GM12878 (cell line): ENCODE data around the gene C5orf52. TPM values are rescaled to one million over a fixed set of nuclear protein-coding genes. Genes with fewer than 3 reads are reported as not detected.

Source experiments
- ASH2L ChIP-seq: fragments of 300-600, 200-600 bp; sonication (generic); IDR thresholded peaks from 2 replicates; pipeline ENCODE4 v1.6.1; 2017; ENCODE audit warnings: low read depth, mild to moderate bottlenecking, borderline replicate concordance
- JUNB ChIP-seq: IDR thresholded peaks from 2 replicates; pipeline ENCODE4 v1.6.1; 2016; ENCODE audit warnings: antibody characterized with exemption, mild to moderate bottlenecking
- POU2F2 ChIP-seq: IDR thresholded peaks from 3 replicates; pipeline ENCODE4 v1.6.1; 2011; ENCODE audit warnings: low read depth, mild to moderate bottlenecking, low read length, borderline replicate concordance
- PRDM15 ChIP-seq: fragments of 450-650 bp; formaldehyde crosslinking; IDR thresholded peaks from 2 replicates; pipeline ENCODE4 v1.4.0; 2020; ENCODE audit warnings: mild to moderate bottlenecking, moderate library complexity
- ZBTB40 ChIP-seq: fragments of 450-650 bp; IDR thresholded peaks from 2 replicates; pipeline ENCODE4 v1.6.1; 2016; ENCODE audit warnings: mild to moderate bottlenecking, moderate library complexity, borderline replicate concordance
- polyA plus RNA-seq, 11 experiments: library from polyadenylated mRNA; depleted of rRNA in 4 of 11; unstranded in 6 of 11; stranded (reverse) in 5 of 11; fragments of >200 nt; fragmentation: Nextera tagmentation in 4 of 11; fragmentation: Illumina TruSeq in 1 of 11; extraction: Ambion mirVana in 4 of 11; extraction: Trizol in 1 of 11; gene quantifications; 1 replicate in 1 of 11; 2 replicates in 10 of 11; pipeline versions ENCODE4 v1.2.1 to v1.2.3, GENCODE V29; 2011 to 2016; ENCODE audit warnings: inconsistent platforms in 2 of 11, missing spikeins in 2 of 11, low read depth in 1 of 11
- total RNA-seq, 4 experiments: library from RNA; depleted of rRNA in 3 of 4; stranded (reverse); fragments of >200 nt in 3 of 4; fragmentation: Illumina TruSeq in 1 of 4; extraction: Trizol in 1 of 4; gene quantifications; 2 replicates each; pipeline versions ENCODE4 v1.2.1 to v1.2.3, GENCODE V29; 2013 to 2021

The C5orf52 gene
- total and polyA plus RNA-seq, 10 of the 15 experiments (the other 5 are each of a cell fraction or from before 2014, with no cell fraction given) = not detected

- TF ChIP-seq PRDM15 (CRISPR knock-in tag) (no peak), ZBTB40 (no peak), JUNB (no peak), ASH2L (no peak), POU2F2 (no peak)
- TF ChIP-seq, all 136 proteins: peak for 0
Observed at GRCh38 chr5:157703736-157704135, 32.4 kb downstream of the C5orf52 start (continued).
